Mucosa of gallbladder (tissue), 1 donor: ENCODE data around the gene FAM90A26. TPM values are rescaled to one million over a fixed set of nuclear protein-coding genes. Genes with fewer than 3 reads are reported as not detected.
"Not testable (repeated sequence)": the region's sequence is repeated elsewhere in the genome, so short reads cannot be mapped to it uniquely, and the experiment has no call there.

ENCODE experiments used
- DNase-seq: peaks from one replicate; pipeline ENCODE4 v3.0.0-alpha.2; 2020; ENCODE audit warnings: low spot score
- total RNA-seq: library from RNA; stranded (reverse); gene quantifications from one replicate; pipeline ENCODE4 v1.2.1, GENCODE V29; 2021
- donor health status: DM: no; HTN: no; CAD: no.

FAM90A26 gene
- not detected for total RNA-seq

- DNase-seq, result not testable (repeated sequence)
These were observed at the start of gene FAM90A26 for GRCh38 chr4:9169791-9170459. FAM90A26 (plus strand) TSS chr4:9170409; CDS start chr4:9173173, 2,764 bp downstream.

GRCh38 chr4:9122711-9123110 lies 47.5 kb upstream of the FAM90A26 start:
- not testable (repeated sequence) for DNase-seq

GRCh38 chr4:9123572-9124007 lies 46.6 kb upstream of the FAM90A26 start:
- DNase-seq, result peak; percentile 61

- not testable (repeated sequence) for DNase-seq
These were observed 44.5 kb upstream of the FAM90A26 start for GRCh38 chr4:9125601-9126161.

- DNase-seq, result not testable (repeated sequence)
These were observed 38.8 kb upstream of the FAM90A26 start for GRCh38 chr4:9131420-9131819.

GRCh38 chr4:9132849-9133248 lies 37.4 kb upstream of the FAM90A26 start:
- not testable (repeated sequence) for DNase-seq

- not testable (repeated sequence) for DNase-seq
These were observed 36.2 kb upstream of the FAM90A26 start for GRCh38 chr4:9134011-9134410.

- peak; percentile 30 for DNase-seq
These were observed 35.7 kb upstream of the FAM90A26 start for GRCh38 chr4:9134556-9134955.

GRCh38 chr4:9141050-9141449 lies 29.2 kb upstream of the FAM90A26 start:
- DNase-seq, result not testable (repeated sequence)

- not testable (repeated sequence) for DNase-seq
These were observed 27.4 kb upstream of the FAM90A26 start for GRCh38 chr4:9142786-9143185.

- DNase-seq, result no peak
These were observed 26.7 kb upstream of the FAM90A26 start for GRCh38 chr4:9143421-9144080.

- DNase-seq, result no peak
These were observed 23.2 kb upstream of the FAM90A26 start for GRCh38 chr4:9146967-9147366.

- DNase-seq, result not testable (repeated sequence)
These were observed 22.8 kb upstream of the FAM90A26 start for GRCh38 chr4:9147368-9147767.

- not testable (repeated sequence) for DNase-seq
These were observed 21.4 kb upstream of the FAM90A26 start for GRCh38 chr4:9148611-9149409.

- not testable (repeated sequence) for DNase-seq
These were observed 18.4 kb upstream of the FAM90A26 start for GRCh38 chr4:9151809-9152179.

- DNase-seq, result peak; percentile 98
These were observed 17.8 kb upstream of the FAM90A26 start for GRCh38 chr4:9152180-9153007.

- peak; percentile 99 for DNase-seq
These were observed 17.1 kb upstream of the FAM90A26 start for GRCh38 chr4:9153008-9153570.

- DNase-seq, result not testable (repeated sequence)
These were observed 16.5 kb upstream of the FAM90A26 start for GRCh38 chr4:9153571-9154157.

GRCh38 chr4:9155101-9155886 lies 14.9 kb upstream of the FAM90A26 start:
- DNase-seq, result not testable (repeated sequence)

GRCh38 chr4:9158392-9158791 lies 11.8 kb upstream of the FAM90A26 start:
- not testable (repeated sequence) for DNase-seq
